NCI-H2196 (cell line): ENCODE measurements around the gene CYP27B1.

Source experiments
- DNase-seq: peaks from one replicate; lab custom pipeline; 2025; ENCODE audit not compliant: unreplicated experiment; lab: John Stamatoyannopoulos, UW

Gene CYP27B1

GRCh38 chr12:57752668-57753000 lies 14.2 kb downstream of the CYP27B1 start:
- no peak for DNase-seq

GRCh38 chr12:57751788-57752667 lies 14.8 kb downstream of the CYP27B1 start, which contains the start of gene CDK4:
Gene CDK4 (minus strand): TSS chr12:57752310. CDS start chr12:57751717, 593 bp downstream.
- DNase-seq: peak; percentile 99

- no peak for DNase-seq
Observed at GRCh38 chr12:57751432-57751787, 15.5 kb downstream of the CYP27B1 start.

- DNase-seq: no peak
Observed at GRCh38 chr12:57750561-57751431, 16.1 kb downstream of the CYP27B1 start.

- no peak for DNase-seq
Observed at GRCh38 chr12:57749061-57749460, 17.8 kb downstream of the CYP27B1 start.

GRCh38 chr12:57746025-57746424 lies 20.9 kb downstream of the CYP27B1 start:
- DNase-seq: no peak

GRCh38 chr12:57745485-57745881 lies 21.4 kb downstream of the CYP27B1 start:
- DNase-seq: no peak

GRCh38 chr12:57744777-57745484 lies 21.9 kb downstream of the CYP27B1 start, which contains the start of gene TSPAN31:
Gene TSPAN31 (plus strand): TSS chr12:57745039. CDS start chr12:57745155, 116 bp downstream.
- DNase-seq: peak; percentile 96

- peak; percentile 92 for DNase-seq
Observed at GRCh38 chr12:57744194-57744776, 22.6 kb downstream of the CYP27B1 start.

- no peak for DNase-seq
Observed at GRCh38 chr12:57743769-57744168, 23.1 kb downstream of the CYP27B1 start.

GRCh38 chr12:57741844-57742738 lies 24.8 kb downstream of the CYP27B1 start:
- no peak for DNase-seq

GRCh38 chr12:57741413-57741789 lies 25.5 kb downstream of the CYP27B1 start:
- DNase-seq: no peak

- DNase-seq: no peak
Observed at GRCh38 chr12:57740656-57741412, 26.0 kb downstream of the CYP27B1 start.

- no peak for DNase-seq
Observed at GRCh38 chr12:57739914-57740538, 26.9 kb downstream of the CYP27B1 start.

- peak; percentile 18 for DNase-seq
Observed at GRCh38 chr12:57739387-57739786, 27.5 kb downstream of the CYP27B1 start.

- DNase-seq: peak; percentile 46
Observed at GRCh38 chr12:57738661-57739237, 28.1 kb downstream of the CYP27B1 start, which contains the start of gene AGAP2. Gene AGAP2 (minus strand): TSS chr12:57738742. CDS start chr12:57738246, 496 bp downstream.

GRCh38 chr12:57737467-57738460 lies 29.1 kb downstream of the CYP27B1 start:
- DNase-seq: no peak
